Measurements from ENCODE around the gene TCFL5. TPM values are rescaled to one million over a fixed set of nuclear protein-coding genes. Genes with fewer than 3 reads are reported as not detected.

The TCFL5 gene
- total RNA-seq, 1 donor from 2014 or later: 1.1 TPM

DNA sequence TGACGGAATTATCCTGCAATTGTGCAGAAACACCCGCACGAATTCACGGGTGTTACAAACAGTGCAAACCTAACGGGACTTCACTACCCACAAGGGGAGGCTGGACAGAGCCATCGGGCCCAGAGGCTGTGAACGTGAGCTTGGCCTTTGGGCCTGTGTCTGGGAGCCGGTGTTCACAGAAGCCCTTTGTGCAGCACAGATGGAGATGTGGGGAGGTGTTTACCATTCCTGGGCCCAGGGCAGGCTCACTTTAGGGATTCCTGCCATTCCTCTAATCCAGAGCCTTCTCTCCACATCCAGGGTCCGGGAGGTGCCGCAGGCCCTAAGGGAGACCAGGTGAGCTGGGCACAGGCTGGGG lies 29.8 kb downstream of the TCFL5 start:
- TF ChIP-seq, protein P1, sequence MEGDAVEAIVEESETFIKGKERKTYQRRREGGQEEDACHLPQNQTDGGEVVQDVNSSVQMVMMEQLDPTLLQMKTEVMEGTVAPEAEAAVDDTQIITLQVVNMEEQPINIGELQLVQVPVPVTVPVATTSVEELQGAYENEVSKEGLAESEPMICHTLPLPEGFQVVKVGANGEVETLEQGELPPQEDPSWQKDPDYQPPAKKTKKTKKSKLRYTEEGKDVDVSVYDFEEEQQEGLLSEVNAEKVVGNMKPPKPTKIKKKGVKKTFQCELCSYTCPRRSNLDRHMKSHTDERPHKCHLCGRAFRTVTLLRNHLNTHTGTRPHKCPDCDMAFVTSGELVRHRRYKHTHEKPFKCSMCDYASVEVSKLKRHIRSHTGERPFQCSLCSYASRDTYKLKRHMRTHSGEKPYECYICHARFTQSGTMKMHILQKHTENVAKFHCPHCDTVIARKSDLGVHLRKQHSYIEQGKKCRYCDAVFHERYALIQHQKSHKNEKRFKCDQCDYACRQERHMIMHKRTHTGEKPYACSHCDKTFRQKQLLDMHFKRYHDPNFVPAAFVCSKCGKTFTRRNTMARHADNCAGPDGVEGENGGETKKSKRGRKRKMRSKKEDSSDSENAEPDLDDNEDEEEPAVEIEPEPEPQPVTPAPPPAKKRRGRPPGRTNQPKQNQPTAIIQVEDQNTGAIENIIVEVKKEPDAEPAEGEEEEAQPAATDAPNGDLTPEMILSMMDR (IDR thresholded peaks at IDR 0.05): no peak
- H3K27ac ChIP-seq: no peak overlapping the region
- DNase-seq (ENCODE audit: low spot score in 2 of 2): no peak
- H3K9me3 ChIP-seq: no peaks in the 10 kb centered on the region
- intact Hi-C loops (cut with DNase I): no loop called here
- H3K36me3 ChIP-seq: no peaks in the 10 kb centered on the region
- H3K4me3 ChIP-seq: no peak overlapping the region
- H3K4me1 ChIP-seq: no peaks in the 10 kb centered on the region
- no peaks in the 10 kb centered on the region for H3K27me3 ChIP-seq

DNA sequence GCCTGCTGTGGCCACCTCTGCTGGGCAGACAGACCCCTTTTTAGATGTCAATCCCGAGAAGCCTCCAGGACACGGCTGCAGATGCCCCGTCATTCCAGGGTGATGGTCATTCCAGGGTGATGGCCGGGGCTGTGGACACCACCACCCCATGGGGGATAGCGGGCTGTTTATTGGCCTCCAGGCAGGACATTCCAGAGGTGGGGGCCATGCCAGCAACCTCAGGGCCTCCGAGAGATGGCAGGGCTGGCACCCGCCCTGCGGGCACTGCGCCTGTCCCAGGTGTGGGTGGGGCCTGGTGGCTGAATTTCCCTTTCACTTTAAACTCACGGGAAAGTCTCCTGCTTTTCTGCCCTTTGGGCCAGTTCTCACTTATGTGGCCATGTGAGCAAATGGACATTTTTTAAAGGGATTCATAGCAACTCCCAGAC lies 30.2 kb downstream of the TCFL5 start:
- Histone ChIP-seq H3K4me1 (no peaks in the 10 kb centered on the region), H3K27me3 (no peaks in the 10 kb centered on the region), H3K27ac (no peak overlapping the region), H3K9me3 (no peaks in the 10 kb centered on the region), H3K36me3 (no peaks in the 10 kb centered on the region), H3K4me3 (no peak overlapping the region)
- peak in 1 of 2 donors; percentile 57 for DNase-seq (ENCODE audit: low spot score in 2 of 2)
- TF ChIP-seq, protein P1 (IDR thresholded peaks at IDR 0.05): no peak
- intact Hi-C loops (cut with DNase I): no loop called here

DNA sequence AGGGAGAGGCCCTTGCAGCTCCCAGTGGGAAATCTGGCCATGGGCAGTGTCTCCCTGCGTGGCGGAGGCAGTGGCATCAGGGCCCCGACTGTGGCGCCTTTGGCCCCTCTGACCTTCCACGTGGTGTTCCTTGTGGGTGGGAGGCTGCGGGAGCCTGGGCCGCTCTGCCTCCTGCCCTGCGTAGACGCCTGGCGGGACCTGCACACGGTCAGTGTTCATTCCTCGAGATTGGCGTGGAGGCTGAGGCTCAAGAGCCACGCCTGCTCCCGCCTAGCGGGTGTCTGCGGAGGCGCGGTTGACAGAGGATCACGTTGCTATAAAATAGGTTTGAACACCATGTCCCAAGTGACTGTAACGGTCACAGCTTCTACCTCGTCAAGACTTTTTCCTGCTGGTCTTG lies 30.8 kb downstream of the TCFL5 start:
- Histone ChIP-seq H3K4me3 (no peak overlapping the region), H3K27me3 (no peaks in the 10 kb centered on the region), H3K27ac (no peak overlapping the region), H3K36me3 (no peaks in the 10 kb centered on the region), H3K4me1 (no peaks in the 10 kb centered on the region), H3K9me3 (no peaks in the 10 kb centered on the region)
- intact Hi-C loops (cut with DNase I): no loop called here
- TF ChIP-seq, protein P1 (IDR thresholded peaks at IDR 0.05): no peak
- no peak for DNase-seq (ENCODE audit: low spot score in 2 of 2)

DNA sequence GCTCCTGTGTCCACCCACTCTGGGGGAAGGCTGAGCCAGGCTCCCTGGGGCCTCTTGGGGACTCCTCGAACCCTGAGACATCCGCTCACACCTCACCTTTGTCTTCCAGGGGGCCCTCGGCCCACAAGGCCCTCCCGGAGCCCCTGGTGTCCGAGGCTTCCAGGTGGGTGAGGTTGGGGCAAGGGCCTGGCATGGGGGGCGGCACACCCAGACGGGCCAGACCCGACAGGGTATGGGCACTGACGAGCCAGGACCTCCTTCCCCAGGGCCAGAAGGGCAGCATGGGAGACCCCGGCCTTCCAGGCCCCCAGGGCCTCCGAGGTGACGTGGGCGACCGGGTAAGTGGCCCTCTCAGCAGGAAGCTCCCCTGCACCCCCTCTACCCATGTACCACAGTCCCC lies 31.4 kb downstream of the TCFL5 start:
- no peak for DNase-seq (ENCODE audit: low spot score in 2 of 2)
- TF ChIP-seq, protein P1 (IDR thresholded peaks at IDR 0.05): no peak

DNA sequence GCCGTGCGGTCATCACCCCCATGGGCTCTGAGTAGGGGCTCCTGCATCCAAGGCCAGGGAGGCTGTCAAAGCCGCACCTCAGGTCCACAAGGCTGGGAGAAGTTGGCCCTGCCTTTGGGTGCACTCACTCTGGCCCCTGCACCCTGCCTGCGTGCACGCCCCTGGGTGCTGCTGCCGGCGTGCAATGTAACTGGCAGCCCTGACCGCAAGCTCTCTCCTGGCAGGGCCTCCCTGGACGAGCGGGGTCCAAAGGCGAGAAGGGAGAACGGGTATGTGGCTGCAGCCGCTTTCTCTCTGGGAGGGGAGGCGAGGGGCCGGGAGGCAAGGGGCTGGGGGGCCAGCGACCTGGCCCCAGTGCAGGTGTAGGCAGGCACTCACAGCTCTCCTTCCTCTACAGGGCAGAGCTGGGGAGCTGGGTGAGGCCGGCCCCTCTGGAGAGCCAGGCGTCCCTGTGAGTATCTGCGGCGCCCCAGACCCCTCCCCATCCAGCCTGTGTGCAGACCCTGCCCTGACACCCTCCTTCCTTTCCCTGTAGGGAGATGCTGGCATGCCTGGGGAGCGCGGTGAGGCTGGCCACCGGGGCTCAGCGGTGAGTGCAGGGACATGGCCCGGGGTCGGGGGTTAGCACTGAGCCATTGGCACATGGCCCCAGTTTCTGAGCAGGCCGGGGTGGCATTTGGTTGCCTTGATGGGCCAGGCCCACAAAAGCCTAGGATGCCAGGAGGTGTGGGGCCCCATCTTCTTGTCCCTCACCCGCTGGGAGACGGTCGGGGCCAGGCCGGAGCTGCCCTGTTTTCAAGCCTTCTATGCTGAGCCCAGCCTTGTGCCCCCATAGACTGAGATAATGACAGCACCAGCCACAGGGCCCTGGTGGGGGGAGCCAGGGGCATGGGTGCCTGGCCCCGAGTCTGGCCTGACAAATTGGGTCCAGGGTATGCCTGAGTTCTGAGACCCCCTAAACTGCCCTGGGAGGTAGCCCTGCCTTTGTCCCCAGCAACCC lies 32.1 kb downstream of the TCFL5 start:
- intact Hi-C loops (cut with DNase I): no loop called here
- Histone ChIP-seq H3K9me3 (no peaks in the 10 kb centered on the region), H3K27ac (no peak overlapping the region), H3K4me3 (no peak overlapping the region), H3K27me3 (no peaks in the 10 kb centered on the region), H3K36me3 (no peaks in the 10 kb centered on the region), H3K4me1 (peaks cover 2 to 3% of the 10 kb centered on the region in 2 donors)
- TF ChIP-seq, protein P1 (IDR thresholded peaks at IDR 0.05): no peak
- no peak for DNase-seq (ENCODE audit: low spot score in 2 of 2)

More for the DNA sequence above, 31.4 kb downstream of the TCFL5 start:
- Histone ChIP-seq H3K4me1 (no peaks in the 10 kb centered on the region), H3K4me3 (no peak overlapping the region), H3K27me3 (no peaks in the 10 kb centered on the region), H3K9me3 (no peaks in the 10 kb centered on the region), H3K36me3 (no peaks in the 10 kb centered on the region), H3K27ac (no peak overlapping the region)
- intact Hi-C loops (cut with DNase I): no loop called here
